NCI-H510A treated with DMSO at 0.1 percent for 48 hours (cell line): ENCODE results near the gene GPR137.

Experiments
- DNase-seq: peaks from one replicate; lab custom pipeline; 2025; lab: John Stamatoyannopoulos, UW

Gene GPR137

DNA sequence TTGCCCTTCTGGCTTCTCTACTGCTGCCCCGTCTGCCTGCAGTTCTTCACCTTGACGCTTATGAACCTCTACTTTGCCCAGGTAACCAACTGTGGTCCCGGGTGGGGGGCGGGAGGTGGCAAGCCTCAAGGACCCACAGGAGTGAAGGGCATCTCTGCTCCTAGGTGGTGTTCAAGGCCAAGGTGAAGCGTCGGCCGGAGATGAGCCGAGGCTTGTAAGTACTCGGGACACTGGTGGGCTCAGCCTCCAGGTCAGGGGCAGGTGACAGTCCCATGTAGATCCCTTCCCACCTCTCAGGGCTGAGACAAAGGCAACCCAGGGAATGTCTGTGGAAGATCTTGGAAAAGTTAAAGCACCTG is 1.1 kb downstream of the GPR137 start:
- DNase-seq, result no peak

DNA sequence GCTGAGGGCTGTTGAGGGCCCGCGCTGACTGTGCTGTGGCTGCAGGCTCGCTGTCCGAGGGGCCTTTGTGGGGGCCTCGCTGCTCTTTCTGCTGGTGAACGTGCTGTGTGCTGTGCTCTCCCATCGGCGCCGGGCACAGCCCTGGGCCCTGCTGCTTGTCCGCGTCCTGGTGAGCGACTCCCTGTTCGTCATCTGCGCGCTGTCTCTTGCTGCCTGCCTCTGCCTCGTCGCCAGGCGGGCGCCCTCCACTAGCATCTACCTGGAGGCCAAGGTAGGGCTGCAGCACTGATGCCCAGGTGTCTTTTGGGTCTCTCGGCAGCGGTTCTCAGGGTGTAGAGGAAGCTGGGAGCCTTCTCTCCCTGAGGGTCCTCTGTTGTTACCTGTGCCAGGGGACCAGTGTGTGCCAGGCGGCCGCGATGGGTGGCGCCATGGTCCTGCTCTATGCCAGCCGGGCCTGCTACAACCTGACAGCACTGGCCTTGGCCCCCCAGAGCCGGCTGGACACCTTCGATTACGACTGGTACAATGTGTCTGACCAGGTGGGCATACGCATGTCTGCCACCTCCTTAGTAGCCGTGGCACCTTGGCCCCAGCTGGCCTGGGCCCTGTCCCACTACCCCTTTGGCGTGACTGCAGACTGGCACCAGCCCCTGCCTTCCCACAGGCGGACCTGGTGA is 2.2 kb downstream of the GPR137 start:
- no peak for DNase-seq

DNA sequence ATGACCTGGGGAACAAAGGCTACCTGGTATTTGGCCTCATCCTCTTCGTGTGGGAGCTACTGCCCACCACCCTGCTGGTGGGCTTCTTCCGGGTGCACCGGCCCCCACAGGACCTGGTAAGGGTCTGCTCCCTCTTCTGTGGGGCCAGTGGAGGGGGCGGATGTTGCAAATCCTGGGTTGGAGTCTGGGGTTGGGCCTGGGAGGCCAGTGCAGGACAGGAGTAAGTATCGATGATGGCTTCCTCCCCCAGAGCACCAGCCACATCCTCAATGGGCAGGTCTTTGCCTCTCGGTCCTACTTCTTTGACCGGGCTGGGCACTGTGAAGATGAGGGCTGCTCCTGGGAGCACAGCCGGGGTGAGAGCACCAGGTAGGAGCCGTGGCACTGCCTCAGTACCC is 2.7 kb downstream of the GPR137 start:
- no peak for DNase-seq

DNA sequence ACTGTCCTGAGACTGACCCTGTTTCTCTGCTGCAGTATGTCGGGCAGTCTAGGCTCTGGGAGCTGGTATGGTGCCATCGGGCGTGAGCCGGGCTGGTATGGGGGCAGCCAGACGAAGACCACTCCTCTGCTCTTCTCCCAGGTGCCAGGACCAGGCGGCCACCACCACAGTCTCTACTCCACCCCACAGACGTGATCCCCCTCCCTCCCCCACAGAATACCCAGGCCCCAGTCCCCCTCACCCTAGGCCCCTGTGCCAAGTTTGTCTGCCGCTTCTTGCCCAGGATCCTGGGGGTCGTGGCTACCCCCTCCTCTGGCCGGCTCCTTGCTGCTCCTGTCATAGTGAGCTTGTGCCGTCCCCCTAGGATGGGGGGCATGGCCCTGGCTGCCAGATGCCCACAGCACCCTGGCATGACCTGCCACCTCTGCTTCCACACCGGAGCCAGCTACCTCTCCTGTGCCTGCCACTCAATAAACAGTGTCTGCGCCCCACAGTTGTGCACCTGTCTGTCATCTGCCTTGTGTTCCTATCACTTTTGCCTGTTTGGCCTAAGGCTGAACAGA is 3.4 kb downstream of the GPR137 start:
- DNase-seq, result no peak

DNA sequence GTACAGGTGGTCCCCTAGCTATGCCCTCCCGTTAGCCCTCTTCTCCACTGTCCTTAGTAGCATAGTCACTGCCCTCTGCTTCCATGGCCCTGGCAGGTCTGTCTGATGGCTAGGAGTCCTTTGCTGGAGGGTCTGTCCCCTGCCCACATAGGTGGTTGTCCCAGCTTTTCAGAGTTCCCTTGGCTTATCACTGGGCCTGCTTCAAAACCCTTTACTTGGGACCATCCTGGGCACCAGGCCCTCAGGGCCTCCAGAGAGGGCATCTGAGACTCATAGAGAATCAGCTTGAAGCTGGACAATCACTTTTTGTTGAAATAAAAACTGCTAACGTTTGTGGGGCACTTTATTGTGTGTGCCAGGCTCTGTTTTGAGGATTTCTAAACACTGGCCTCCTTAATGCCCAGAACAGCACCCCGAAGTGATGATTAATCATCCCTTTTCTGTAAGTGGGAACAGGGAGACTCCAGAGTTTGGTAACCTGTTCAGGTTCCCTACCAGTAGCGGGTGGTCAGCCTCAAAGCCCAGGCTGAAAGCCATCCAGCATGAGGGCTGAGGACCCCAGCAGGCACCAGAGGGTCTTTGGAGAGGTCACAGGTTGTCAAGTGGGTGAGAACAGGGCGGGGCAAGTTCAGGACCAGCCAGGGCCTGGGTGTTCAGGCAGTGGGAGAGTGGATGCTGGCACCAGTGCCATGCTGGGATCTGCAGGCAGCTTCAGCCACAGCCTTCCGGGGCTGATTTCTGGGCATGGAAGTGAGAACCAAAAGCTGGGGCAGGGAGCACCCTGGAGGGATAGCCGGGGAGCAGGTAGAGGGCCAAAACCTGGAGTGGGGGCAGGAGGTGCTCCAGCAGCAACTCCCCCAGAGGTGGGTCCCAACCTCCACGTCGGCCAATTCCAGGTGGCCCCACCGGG is 5.0 kb downstream of the GPR137 start:
- no peak for DNase-seq

DNA sequence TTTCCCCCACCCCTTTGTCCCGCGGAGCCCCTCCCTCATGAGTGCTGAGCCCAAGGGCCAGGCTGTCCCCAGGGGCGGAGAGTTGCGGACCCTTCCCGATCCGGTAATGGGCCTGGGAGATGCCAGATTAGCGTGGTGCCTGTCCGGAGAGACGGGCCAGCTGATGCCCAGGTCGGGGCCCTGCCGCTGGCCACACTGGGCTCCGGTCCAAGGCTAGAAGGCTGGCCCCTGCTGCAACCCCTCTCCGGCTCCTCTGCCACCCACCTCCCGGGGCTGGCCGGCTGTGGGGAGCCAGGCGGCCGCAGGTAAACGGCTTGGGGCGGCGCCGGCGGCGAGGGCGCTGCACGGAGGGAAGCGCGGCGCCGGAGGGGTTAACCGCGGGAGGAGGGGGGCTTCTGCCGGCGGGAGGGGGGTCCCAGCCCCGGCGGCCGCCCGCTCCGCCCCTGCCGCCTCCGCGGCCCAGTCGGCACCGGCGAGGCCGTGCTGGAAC is 5.7 kb downstream of the GPR137 start, which contains the start of gene KCNK4:
Gene KCNK4, plus strand, starts transcription at position 41 of the 490 bp plus-strand sequence. CDS start 1,717 bp downstream, outside the sequence.
- no peak for DNase-seq

DNA sequence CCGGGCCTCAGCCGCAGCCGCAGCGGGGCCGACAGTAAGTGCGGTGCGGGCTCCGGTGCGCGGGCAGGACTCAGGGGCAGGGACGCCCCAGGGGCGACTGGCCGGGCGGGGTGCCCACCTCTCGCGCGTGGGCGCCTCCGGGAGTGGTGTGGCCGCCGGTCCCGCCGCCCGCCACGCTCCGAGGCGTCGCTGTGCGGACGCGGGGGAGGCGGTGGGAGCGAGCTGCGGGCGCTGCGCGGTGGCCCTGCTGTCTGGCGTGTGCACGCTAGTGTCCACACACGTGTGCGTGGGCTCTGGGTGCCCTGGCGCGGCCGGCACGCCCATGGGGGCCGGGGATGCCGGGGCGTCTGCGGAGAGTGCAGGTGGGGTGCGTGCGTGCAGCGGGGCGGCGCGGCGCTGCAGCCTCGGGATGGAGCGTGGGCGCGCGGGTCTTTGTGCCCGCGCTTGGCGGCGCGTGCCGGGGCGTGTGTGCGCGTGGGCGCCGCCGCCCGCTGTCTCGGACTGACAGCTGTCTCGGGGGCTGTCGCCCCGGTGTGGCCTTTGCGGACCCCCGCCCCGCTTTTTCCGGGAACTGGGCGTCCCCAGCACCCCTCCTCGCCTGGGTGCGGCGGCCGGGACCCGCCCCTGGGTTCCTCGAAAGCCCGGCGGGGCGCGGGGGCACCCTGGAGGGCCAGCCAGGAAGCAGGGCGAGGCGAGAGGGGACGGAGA is 6.3 kb downstream of the GPR137 start:
- DNase-seq, result no peak

DNA sequence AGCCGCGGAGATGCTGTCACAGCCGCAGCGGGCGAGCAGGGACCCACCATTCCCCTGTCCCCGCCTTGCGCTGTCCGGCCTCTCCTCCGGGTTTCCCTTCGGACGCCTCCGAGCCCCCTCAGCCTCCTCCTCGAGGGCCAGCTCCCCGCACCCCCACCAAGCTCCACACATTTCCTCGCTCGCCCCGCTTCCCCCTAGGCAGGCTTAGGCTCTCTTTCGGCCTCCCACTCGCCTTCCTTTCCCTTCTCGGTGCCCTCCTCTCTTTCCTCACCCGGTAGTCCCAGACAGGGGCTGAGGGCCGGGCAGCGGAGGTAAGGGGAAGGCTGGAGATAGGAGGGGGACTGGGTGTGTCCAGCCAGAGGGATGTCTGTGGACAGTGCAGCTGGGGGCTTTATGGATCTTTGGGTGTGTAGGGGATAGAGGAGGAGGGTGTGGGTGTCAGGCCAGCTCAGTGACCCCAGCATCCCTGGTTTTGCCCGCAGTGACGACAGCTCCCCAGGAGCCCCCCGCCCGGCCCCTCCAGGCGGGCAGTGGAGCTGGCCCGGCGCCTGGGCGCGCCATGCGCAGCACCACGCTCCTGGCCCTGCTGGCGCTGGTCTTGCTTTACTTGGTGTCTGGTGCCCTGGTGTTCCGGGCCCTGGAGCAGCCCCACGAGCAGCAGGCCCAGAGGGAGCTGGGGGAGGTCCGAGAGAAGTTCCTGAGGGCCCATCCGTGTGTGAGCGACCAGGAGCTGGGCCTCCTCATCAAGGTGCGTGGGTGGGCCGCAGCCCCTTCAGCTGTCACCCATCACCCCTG is 7.0 kb downstream of the GPR137 start:
- DNase-seq, result no peak

DNA sequence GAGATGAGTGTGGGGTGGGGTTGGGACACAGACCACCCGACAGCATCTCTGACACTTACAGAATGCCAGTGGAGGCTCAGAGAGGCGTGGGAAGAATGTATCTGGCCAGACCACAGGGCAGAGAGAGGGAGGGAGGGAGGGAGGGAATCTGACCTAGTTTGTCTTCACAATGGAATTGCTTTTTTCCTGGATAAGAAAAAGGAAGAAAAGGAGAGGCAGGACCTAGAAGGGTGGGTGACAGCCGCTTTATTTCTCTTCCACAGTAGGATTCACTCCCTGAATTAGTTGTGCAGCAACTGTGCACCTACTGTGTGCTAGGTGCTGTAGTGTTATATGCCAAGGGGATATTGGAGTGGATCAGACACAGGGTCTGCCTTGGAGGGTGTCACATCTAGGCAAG is 9.1 kb downstream of the GPR137 start:
- DNase-seq, result no peak

DNA sequence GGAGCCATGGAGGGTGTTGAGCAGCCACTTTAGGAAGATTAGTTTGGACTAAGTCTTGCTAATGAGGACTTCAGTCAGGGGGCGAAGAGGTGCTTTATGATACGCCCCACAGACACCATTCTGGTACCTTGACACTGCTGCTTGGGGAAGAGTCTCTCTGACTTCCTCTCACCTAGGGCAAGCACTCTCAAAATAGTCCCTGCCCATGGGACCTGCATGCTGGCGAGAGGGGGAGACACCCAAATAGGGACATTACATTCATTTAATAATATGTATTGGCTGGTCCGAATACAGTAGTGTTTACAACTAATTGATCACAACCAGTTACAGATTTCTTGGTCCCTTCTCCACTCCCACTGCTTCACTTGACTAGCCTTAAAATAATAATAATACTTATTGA is 10.1 kb downstream of the GPR137 start:
- DNase-seq, result no peak

DNA sequence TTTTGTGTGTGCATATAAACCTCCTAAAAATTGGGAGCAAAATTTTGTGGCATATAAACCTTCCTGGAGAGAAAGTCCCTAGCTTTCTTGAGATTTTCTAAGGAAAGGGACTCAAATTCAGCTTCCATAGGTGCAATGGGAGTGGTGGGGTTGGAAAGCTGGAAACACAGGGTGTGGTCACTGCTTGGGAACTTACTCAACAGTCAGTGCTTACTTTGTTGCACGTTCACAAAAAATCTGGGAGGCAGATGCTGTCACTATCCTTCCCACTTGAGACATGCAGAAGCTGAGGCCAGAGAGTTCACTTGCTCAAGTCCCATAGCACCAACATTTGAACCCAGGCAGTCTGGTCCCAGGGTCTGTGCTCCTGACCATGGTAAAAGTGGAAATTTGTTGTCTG is 10.6 kb downstream of the GPR137 start:
- DNase-seq, result no peak

DNA sequence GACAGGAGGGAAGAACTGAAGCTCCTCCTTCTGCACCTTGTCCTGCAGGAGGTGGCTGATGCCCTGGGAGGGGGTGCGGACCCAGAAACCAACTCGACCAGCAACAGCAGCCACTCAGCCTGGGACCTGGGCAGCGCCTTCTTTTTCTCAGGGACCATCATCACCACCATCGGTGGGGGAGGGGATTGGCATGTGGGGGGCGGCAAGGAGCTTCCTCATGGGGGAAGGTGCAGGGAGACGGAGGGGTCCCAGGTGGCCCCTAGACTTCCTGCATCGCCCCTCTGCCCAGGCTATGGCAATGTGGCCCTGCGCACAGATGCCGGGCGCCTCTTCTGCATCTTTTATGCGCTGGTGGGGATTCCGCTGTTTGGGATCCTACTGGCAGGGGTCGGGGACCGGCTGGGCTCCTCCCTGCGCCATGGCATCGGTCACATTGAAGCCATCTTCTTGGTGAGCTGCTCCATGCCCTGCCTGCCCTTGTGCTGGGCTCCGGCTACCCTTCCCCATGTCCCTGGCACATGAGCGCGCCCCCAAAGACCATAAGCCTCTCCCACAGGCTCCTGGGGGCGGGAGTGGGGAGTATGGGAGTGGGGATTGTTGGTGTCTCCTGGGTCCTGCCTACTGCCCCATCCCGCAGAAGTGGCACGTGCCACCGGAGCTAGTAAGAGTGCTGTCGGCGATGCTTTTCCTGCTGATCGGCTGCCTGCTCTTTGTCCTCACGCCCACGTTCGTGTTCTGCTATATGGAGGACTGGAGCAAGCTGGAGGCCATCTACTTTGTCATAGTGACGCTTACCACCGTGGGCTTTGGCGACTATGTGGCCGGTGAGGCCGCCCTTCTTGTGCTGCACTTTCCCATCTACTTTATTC is 11.4 kb downstream of the GPR137 start:
- DNase-seq, result no peak

DNA sequence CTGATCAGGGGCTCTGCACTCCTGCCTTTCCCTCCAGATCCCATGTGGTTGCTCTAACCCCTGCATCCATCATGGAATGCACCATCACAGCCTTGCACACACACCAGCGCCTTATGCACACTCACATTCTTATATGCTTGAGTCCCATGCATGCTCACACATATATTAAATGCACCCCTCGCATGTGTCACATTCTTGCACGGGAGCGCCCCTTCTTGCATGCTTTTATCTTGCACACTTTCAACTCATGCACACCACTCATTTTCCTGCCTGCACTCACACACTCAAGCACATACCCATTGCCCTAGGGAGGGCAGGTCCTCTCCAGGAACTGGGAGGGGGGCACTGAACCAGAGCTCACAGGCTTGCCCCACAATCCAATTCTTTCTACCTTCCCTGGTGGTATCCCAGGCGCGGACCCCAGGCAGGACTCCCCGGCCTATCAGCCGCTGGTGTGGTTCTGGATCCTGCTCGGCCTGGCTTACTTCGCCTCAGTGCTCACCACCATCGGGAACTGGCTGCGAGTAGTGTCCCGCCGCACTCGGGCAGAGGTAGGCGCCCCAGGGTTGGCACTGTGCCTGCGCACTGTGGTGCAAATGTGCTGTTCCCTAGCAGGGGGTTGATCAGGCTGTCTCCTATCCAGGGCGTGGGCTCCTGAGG is 12.2 kb downstream of the GPR137 start:
- DNase-seq, result no peak

DNA sequence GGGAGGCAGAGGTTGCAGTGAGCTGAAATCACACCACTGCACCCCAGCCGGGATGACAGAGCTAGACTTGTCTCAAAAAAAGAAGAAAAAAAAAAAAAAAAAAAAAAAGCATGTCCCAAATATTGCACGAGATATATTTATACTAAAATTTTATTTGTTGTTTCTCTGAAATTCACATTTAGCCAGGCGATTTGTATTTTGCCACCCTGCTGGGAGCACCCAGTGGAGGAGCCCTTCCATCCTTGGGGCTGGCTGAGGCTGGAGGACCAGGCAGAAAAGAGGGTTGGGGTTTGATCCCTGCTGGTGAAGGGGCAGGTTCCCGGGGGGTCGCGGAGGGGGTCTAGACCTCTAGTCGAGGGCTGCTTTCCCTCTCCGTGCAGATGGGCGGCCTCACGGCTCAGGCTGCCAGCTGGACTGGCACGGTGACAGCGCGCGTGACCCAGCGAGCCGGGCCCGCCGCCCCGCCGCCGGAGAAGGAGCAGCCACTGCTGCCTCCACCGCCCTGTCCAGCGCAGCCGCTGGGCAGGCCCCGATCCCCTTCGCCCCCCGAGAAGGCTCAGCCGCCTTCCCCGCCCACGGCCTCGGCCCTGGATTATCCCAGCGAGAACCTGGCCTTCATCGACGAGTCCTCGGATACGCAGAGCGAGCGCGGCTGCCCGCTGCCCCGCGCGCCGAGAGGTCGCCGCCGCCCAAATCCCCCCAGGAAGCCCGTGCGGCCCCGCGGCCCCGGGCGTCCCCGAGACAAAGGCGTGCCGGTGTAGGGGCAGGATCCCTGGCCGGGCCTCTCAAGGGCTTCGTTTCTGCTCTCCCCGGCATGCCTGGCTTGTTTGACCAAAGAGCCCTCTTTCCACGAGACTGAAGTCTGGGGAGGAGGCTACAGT is 13.6 kb downstream of the GPR137 start:
- no peak for DNase-seq

DNA sequence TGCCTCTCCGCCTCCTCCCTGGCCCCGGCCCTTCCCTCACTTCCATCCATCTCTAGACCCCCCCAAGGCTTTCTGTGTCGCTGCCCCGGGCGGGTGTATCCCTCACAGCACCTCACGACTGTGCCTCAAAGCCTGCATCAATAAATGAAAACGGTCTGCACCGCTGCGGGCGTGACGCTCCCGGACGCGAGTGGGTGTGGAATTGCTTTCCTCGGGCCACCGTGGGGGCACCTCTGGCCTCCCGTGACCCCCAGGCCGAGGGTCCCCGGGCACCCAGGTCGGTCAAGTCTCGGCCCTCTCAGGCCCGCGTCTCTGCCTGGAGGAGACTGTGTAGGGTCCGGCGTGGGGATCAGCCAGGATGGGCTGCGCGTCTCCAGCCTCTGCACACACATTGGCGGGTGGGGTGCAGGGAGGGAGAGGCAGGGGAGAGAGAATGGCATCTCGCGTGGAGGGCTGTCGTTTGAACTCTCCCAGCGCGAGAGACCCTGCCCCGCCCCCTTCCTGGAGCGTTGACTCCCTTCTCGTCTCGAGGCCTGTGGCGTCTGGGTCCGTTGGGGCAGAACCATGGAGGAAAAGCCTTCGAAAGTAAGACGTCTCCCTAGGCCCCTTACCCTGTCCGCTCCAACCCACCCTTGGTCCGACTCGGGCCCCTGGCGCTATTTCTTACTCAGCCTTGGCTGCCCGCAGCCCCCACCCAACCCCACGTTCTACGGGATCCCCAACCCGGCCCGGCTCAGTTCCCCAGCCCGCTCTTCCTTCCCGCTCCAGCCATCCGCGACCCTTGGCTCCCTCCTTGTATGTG is 14.4 kb downstream of the GPR137 start, which contains the start of gene CATSPERZ:
Gene CATSPERZ, plus strand, starts transcription at position 512 of the 802 bp plus-strand sequence. Its CDS starts 53 bp downstream, at position 565.
- DNase-seq, result no peak

DNA sequence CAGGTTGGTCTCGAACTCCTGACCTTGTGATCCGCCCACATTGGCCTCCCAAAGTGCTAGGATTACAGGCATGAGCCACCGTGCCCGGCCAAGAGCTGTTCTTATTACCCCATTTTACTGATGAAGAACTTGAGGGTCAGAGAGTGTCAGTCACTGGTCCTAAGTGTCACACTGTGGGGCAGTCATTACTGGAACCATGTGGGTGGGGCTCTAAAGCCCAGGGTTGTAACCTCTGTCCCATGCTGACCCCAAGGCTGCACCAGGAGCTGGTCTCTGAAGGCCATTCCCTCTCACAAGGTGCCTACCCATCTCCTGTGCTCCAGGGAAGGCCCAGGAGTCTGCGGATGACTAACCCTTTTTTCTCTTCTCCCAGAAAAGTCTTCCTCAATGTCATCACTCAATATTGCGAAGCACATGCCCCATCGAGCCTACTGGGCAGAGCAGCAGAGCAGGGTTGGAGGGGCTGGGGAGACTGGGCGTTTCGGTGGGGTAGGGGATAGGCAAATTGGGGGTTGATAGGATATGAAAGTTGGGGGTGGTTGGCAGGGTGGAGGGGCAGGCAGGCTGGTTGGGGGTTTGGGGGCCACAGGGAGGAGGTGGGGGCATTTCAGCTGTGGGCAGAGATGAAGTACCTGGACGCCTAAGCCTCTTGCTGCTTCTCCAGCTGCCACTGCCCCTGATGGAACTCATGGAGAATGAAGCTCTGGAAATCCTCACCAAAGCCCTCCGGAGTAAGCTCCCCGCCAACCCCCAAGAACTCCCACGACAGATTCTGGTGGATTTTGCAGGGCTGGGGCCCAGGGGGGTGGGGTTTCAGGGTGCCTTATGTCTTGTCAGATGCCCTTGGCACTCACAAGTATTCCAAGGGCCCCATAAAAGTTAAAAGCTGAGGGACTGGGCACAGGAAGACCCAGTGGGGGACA is 17.7 kb downstream of the GPR137 start:
- DNase-seq, result no peak

DNA sequence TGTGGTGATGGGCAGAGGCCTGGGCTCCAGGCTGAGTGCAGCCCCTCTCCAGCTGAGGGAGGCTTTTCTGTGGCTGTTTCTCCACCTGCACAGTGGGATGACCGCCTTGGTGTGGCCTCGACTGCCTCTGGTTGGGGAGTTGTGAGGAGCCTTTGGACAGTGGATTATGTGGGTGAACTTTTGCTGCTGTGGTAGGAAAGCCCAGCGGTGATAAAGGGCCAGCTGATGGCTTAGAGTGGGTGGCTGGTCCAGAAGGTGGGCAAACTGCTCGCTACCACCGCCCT is 18.3 kb downstream of the GPR137 start:
- DNase-seq, result no peak
